Fibroblast of pulmonary artery (primary cell): Measurements from ENCODE around the gene GARNL3.

Experiments
- DNase-seq: peaks from one replicate; pipeline ENCODE4 v3.0.0-alpha.2; 2010; ENCODE audit warnings: low read depth
- H3K4me3 ChIP-seq: replicated peaks from 2 replicates; pipeline ENCODE4 v1.5.1; 2011; ENCODE audit warnings: low read depth, mild to moderate bottlenecking, control low read depth, low read length, moderate library complexity
- CTCF ChIP-seq: IDR thresholded peaks from 2 replicates; pipeline ENCODE4 v1.5.1; 2011; ENCODE audit warnings: mild to moderate bottlenecking, control low read depth, low read length, inconsistent platforms; ENCODE audit errors: missing control alignments

Gene GARNL3

GRCh38 chr9:127346584-127346983, 82.0 kb downstream of the GARNL3 start:
- DNase-seq = no peak
- TF ChIP-seq CTCF = peak; percentile 25
- H3K4me3 ChIP-seq = no peak overlapping the region

DNA sequence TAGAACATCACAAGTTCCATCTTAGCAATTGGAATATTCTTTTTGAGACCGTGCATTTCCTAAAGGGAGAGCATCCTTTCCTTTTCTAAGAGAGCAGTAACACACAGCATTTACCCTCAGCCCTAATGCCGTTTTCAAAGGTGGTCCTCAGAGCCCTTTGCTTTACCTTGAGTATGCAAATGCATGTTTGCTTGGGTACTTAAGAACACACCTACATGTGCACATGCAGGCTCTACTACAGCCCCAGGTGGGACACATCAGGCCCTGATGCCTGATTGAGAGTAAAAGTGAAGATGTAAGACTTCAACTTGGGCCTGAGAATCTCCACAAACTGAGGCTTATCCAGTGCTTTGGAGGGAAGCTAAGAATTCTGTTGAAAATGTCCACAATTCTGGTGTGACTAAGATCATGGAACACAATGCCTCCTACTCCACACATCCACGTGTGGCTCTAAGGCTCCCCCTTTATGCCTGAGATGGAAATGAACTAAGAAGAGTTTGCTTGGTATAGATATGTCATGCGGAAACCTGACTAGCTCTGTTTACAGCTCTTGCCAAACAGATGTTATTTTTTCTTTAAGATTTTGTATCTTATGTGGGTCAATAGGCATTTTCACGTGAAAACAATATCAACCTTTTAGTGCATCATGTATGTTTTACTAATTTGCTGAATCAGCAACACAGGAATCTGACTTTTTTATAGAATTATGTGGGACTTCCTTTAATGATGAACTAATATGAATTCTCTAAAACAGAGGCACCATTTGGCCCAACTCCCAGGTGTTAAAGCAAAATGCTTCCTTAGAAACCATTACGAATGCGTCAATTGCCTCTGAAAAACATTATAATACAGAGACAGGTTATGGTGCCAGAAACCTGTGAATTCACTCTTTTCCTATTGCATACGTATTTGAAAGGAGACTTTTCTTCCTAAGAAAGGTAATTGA, 83.5 kb downstream of the GARNL3 start:
- H3K4me3 ChIP-seq = no peak overlapping the region
- DNase-seq = peak; percentile 84
- TF ChIP-seq CTCF = peak; percentile 86

GRCh38 chr9:127349483-127350113, 85.0 kb downstream of the GARNL3 start:
- no peak for DNase-seq
- no peak overlapping the region for H3K4me3 ChIP-seq
- no peak for TF ChIP-seq CTCF

- no peak for DNase-seq
- TF ChIP-seq CTCF = no peak
- H3K4me3 ChIP-seq = no peak overlapping the region
Measured at GRCh38 chr9:127351182-127352166, 86.9 kb downstream of the GARNL3 start.

GRCh38 chr9:127353882-127354281, 89.3 kb downstream of the GARNL3 start:
- TF ChIP-seq CTCF = no peak
- no peak for DNase-seq

GRCh38 chr9:127356906-127357305, 92.3 kb downstream of the GARNL3 start:
- DNase-seq = no peak
- no peak for TF ChIP-seq CTCF
- H3K4me3 ChIP-seq = no peak overlapping the region

More at GRCh38 chr9:127353882-127354281, 89.3 kb downstream of the GARNL3 start:
- H3K4me3 ChIP-seq = no peak overlapping the region
